GM23338 (cell line): ENCODE measurements around the gene CACNA2D1. TPM values are rescaled to one million over a fixed set of nuclear protein-coding genes. Genes with fewer than 3 reads are reported as not detected.

ENCODE experiments used
- ATAC-seq: fragments of 200-7000 bp; cut with Tn5 transposase; 3 replicates; pipeline ENCODE4 v1.9.1; 2020
- DNase-seq: peaks from one replicate; pipeline ENCODE4 v3.0.0-alpha.2; 2015; ENCODE audit warnings: low spot score
- H2AFZ ChIP-seq: fragments of 200-600 bp; sonication (generic); 2 replicates; pipeline ENCODE4 v1.8.0; 2016; ENCODE audit warnings: antibody characterized with exemption, mild to moderate bottlenecking, moderate library complexity
- H3F3A ChIP-seq: fragments of 200-600 bp; sonication (generic); replicated peaks from 2 replicates; pipeline ENCODE4 v1.8.0; 2017; ENCODE audit warnings: antibody characterized with exemption, mixed run types, low read depth
- H3K27ac ChIP-seq: fragments of 200-600 bp; sonication (generic); 2 replicates; pipeline ENCODE4 v1.6.1; 2016; ENCODE audit warnings: low read depth
- H3K27me3 ChIP-seq: fragments of 200-600 bp; sonication (generic); 2 replicates; pipeline ENCODE4 v1.8.0; 2016; ENCODE audit warnings: mild to moderate bottlenecking, mixed run types, moderate library complexity; ENCODE audit not compliant: insufficient read depth
- H3K36me3 ChIP-seq: fragments of 200-600 bp; sonication (generic); 2 replicates; pipeline ENCODE4 v1.8.0; 2016; ENCODE audit warnings: mild to moderate bottlenecking; ENCODE audit not compliant: insufficient read depth
- H3K4me1 ChIP-seq: fragments of 200-600 bp; sonication (generic); 2 replicates; pipeline ENCODE4 v1.8.0; 2016; ENCODE audit warnings: mild to moderate bottlenecking, moderate library complexity; ENCODE audit not compliant: insufficient read depth
- H3K4me2 ChIP-seq: fragments of 200-600 bp; sonication (generic); 2 replicates; pipeline ENCODE4 v1.7.1; 2017; ENCODE audit warnings: mixed run types
- H3K4me3 ChIP-seq: fragments of 200-600 bp; sonication (generic); 2 replicates; pipeline ENCODE4 v1.6.1; 2016; ENCODE audit warnings: mixed run types
- H3K79me2 ChIP-seq: fragments of 200-600 bp; sonication (generic); replicated peaks from 2 replicates; pipeline ENCODE4 v1.8.0; 2017; ENCODE audit warnings: mild to moderate bottlenecking; ENCODE audit not compliant: insufficient read depth
- H3K9me2 ChIP-seq: fragments of 200-600 bp; sonication (generic); 2 replicates; pipeline ENCODE4 v1.8.0; 2017; ENCODE audit not compliant: insufficient read depth
- H4K20me1 ChIP-seq: fragments of 200-600 bp; sonication (generic); replicated peaks from 2 replicates; pipeline ENCODE4 v1.8.0; 2017; ENCODE audit warnings: mild to moderate bottlenecking; ENCODE audit not compliant: insufficient read depth
- H3K27ac Mint-ChIP-seq: 2 replicates; pipeline ENCODE4 v1.8.0; 2020; ENCODE audit warnings: inconsistent platforms, mild to moderate bottlenecking, moderate library complexity, mixed read lengths
- H3K27me3 Mint-ChIP-seq: 3 replicates; pipeline ENCODE4 v1.8.0; 2022; ENCODE audit warnings: low read depth, mild to moderate bottlenecking, moderate library complexity, mixed read lengths, inconsistent platforms; ENCODE audit not compliant: insufficient read depth, poor library complexity
- H3K36me3 Mint-ChIP-seq: 3 replicates; pipeline ENCODE4 v1.8.0; 2021; ENCODE audit warnings: low read depth, mild to moderate bottlenecking, inconsistent platforms, moderate library complexity, mixed read lengths
- H3K4me1 Mint-ChIP-seq: 3 replicates; pipeline ENCODE4 v1.8.0; 2020; ENCODE audit warnings: mild to moderate bottlenecking, inconsistent platforms, mixed read lengths
- H3K4me3 Mint-ChIP-seq: 3 replicates; pipeline ENCODE4 v1.8.0; 2021; ENCODE audit warnings: moderate library complexity, mild to moderate bottlenecking, inconsistent platforms, mixed read lengths
- H3K9me3 Mint-ChIP-seq: 3 replicates; pipeline ENCODE4 v1.8.0; 2020; ENCODE audit warnings: moderate library complexity, mild to moderate bottlenecking, inconsistent platforms, mixed read lengths
- CREB1 ChIP-seq: fragments of 250-450 bp; sonication (Bioruptor Pico); IDR thresholded peaks from 2 replicates; pipeline ENCODE4 v1.5.0; 2020; ENCODE audit warnings: low read depth, mild to moderate bottlenecking, moderate library complexity
- EZH2 ChIP-seq: fragments of 200-600 bp; sonication (generic); IDR thresholded peaks from one replicate; pipeline ENCODE4 v1.8.0; 2017; ENCODE audit warnings: antibody characterized with exemption, mild to moderate bottlenecking, low read depth; ENCODE audit not compliant: unreplicated experiment
- EZH2phosphoT487 ChIP-seq: fragments of 200-600 bp; sonication (generic); IDR thresholded peaks from one replicate; pipeline ENCODE4 v1.8.1; 2018; ENCODE audit warnings: antibody characterized with exemption; ENCODE audit not compliant: unreplicated experiment
- JUNB ChIP-seq: IDR thresholded peaks from one replicate; pipeline ENCODE4 v1.6.1; 2016; ENCODE audit warnings: antibody characterized with exemption; ENCODE audit not compliant: unreplicated experiment
- NANOG ChIP-seq: IDR thresholded peaks from 2 replicates; pipeline ENCODE4 v1.6.1; 2016; ENCODE audit warnings: antibody characterized with exemption, borderline replicate concordance
- POLR2AphosphoS5 ChIP-seq: IDR thresholded peaks from 2 replicates; pipeline ENCODE4 v1.6.1; 2016; ENCODE audit warnings: antibody characterized with exemption, low read depth
- STAT1 ChIP-seq: IDR thresholded peaks from one replicate; pipeline ENCODE4 v1.6.1; 2016; ENCODE audit warnings: antibody characterized with exemption; ENCODE audit not compliant: unreplicated experiment
- ZNF114 ChIP-seq: fragments of 250-450 bp; sonication (Bioruptor Pico); IDR thresholded peaks from 2 replicates; pipeline ENCODE4 v1.5.0; 2020; ENCODE audit warnings: mild to moderate bottlenecking, moderate library complexity
- ZNF331 ChIP-seq: fragments of 250-450 bp; sonication (Bioruptor Pico); IDR thresholded peaks from 2 replicates; pipeline ENCODE4 v1.5.0; 2020; ENCODE audit warnings: low read depth, mild to moderate bottlenecking, moderate library complexity
- polyA plus RNA-seq: library from polyadenylated mRNA; unstranded; fragments of >200 nt; fragmentation: Nextera tagmentation; extraction: Ambion mirVana; gene quantifications from 2 replicates; pipeline ENCODE4 v1.2.1, GENCODE V29; 2016
- total RNA-seq: library from RNA; depleted of rRNA; stranded (reverse); fragments of >200 nt; shearing (Covaris generic); gene quantifications from 2 replicates; pipeline ENCODE4 v1.2.3, GENCODE V29; 2014
- TF ChIP-seq, protein P1 (sequence below): fragments of 250-450 bp; sonication (Bioruptor Pico); IDR thresholded peaks from 2 replicates; pipeline ENCODE4 v1.5.0; 2020; ENCODE audit warnings: mild to moderate bottlenecking, moderate library complexity
- TF ChIP-seq, protein P2 (sequence below): IDR thresholded peaks from one replicate; pipeline ENCODE4 v1.6.1; 2018; ENCODE audit warnings: antibody characterized with exemption; ENCODE audit not compliant: unreplicated experiment
- TF ChIP-seq, protein P3 (sequence below), 2 experiments: fragments of 200-600 bp in 1 of 2; sonication (generic) in 1 of 2; conservative IDR thresholded peaks; 2 replicates each; pipeline versions ENCODE4 v1.5.1 to v1.6.1; 2016 to 2017; ENCODE audit warnings: antibody characterized with exemption in 2 of 2, low read depth in 2 of 2, mild to moderate bottlenecking in 2 of 2, moderate library complexity in 1 of 2
- TF ChIP-seq, protein P4 (sequence below): IDR thresholded peaks from 2 replicates; pipeline ENCODE4 v1.6.1; 2016; ENCODE audit warnings: antibody characterized with exemption

Gene CACNA2D1
- total and polyA plus RNA-seq, 2 experiments from 2014 or later = 7.0 to 20.4 TPM

DNA sequence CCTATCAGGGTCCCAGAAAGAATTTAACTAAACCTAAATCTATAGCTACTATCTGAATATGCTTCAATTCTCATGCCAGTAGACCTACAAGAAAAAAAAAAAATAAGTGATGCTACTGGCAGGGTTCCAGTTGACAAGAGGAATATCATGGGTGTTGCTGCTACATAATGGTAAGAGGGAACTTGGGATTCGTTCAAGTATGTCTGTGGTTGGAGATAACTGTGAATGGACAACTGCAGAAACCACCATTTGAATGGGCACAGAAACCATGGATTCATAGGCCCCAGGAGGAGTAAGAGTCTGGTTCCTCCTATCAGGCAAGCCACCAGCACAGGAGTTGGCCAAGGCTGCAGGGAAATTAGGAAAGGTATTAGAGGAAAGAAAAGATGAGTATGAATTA lies 386.1 kb downstream of the CACNA2D1 start:
- Mint-ChIP-seq H3K9me3 (no peaks in the 10 kb centered on the region), H3K27ac (no peak overlapping the region), H3K4me1 (no peaks in the 10 kb centered on the region), H3K27me3 (peaks cover 3% of the 10 kb centered on the region), H3K36me3 (peaks cover 11% of the 10 kb centered on the region; the same call in 2 of the 3 replicates), H3K4me3 (no peak overlapping the region)
- Histone ChIP-seq H2AFZ (no peak overlapping the region), H3K79me2 (no peaks in the 10 kb centered on the region), H3F3A (no peaks in the 10 kb centered on the region), H3K27me3 (no peaks in the 10 kb centered on the region), H3K9me2 (peaks cover 3% of the 10 kb centered on the region; the same call in 1 of the 2 replicates), H3K4me2 (no peak overlapping the region), H3K27ac (no peak overlapping the region), H3K4me3 (no peak overlapping the region), H4K20me1 (no peaks in the 10 kb centered on the region), H3K4me1 (no peaks in the 10 kb centered on the region), H3K36me3 (no peaks in the 10 kb centered on the region)
- TF ChIP-seq CREB1 (no peak), JUNB (no peak), EZH2 (no peak), POLR2AphosphoS5 (no peak), EZH2phosphoT487 (no peak), STAT1 (no peak), NANOG (no peak), ZNF331 (CRISPR knock-in tag) (no peak), ZNF114 (CRISPR knock-in tag) (no peak)
- TF ChIP-seq, protein P1, sequence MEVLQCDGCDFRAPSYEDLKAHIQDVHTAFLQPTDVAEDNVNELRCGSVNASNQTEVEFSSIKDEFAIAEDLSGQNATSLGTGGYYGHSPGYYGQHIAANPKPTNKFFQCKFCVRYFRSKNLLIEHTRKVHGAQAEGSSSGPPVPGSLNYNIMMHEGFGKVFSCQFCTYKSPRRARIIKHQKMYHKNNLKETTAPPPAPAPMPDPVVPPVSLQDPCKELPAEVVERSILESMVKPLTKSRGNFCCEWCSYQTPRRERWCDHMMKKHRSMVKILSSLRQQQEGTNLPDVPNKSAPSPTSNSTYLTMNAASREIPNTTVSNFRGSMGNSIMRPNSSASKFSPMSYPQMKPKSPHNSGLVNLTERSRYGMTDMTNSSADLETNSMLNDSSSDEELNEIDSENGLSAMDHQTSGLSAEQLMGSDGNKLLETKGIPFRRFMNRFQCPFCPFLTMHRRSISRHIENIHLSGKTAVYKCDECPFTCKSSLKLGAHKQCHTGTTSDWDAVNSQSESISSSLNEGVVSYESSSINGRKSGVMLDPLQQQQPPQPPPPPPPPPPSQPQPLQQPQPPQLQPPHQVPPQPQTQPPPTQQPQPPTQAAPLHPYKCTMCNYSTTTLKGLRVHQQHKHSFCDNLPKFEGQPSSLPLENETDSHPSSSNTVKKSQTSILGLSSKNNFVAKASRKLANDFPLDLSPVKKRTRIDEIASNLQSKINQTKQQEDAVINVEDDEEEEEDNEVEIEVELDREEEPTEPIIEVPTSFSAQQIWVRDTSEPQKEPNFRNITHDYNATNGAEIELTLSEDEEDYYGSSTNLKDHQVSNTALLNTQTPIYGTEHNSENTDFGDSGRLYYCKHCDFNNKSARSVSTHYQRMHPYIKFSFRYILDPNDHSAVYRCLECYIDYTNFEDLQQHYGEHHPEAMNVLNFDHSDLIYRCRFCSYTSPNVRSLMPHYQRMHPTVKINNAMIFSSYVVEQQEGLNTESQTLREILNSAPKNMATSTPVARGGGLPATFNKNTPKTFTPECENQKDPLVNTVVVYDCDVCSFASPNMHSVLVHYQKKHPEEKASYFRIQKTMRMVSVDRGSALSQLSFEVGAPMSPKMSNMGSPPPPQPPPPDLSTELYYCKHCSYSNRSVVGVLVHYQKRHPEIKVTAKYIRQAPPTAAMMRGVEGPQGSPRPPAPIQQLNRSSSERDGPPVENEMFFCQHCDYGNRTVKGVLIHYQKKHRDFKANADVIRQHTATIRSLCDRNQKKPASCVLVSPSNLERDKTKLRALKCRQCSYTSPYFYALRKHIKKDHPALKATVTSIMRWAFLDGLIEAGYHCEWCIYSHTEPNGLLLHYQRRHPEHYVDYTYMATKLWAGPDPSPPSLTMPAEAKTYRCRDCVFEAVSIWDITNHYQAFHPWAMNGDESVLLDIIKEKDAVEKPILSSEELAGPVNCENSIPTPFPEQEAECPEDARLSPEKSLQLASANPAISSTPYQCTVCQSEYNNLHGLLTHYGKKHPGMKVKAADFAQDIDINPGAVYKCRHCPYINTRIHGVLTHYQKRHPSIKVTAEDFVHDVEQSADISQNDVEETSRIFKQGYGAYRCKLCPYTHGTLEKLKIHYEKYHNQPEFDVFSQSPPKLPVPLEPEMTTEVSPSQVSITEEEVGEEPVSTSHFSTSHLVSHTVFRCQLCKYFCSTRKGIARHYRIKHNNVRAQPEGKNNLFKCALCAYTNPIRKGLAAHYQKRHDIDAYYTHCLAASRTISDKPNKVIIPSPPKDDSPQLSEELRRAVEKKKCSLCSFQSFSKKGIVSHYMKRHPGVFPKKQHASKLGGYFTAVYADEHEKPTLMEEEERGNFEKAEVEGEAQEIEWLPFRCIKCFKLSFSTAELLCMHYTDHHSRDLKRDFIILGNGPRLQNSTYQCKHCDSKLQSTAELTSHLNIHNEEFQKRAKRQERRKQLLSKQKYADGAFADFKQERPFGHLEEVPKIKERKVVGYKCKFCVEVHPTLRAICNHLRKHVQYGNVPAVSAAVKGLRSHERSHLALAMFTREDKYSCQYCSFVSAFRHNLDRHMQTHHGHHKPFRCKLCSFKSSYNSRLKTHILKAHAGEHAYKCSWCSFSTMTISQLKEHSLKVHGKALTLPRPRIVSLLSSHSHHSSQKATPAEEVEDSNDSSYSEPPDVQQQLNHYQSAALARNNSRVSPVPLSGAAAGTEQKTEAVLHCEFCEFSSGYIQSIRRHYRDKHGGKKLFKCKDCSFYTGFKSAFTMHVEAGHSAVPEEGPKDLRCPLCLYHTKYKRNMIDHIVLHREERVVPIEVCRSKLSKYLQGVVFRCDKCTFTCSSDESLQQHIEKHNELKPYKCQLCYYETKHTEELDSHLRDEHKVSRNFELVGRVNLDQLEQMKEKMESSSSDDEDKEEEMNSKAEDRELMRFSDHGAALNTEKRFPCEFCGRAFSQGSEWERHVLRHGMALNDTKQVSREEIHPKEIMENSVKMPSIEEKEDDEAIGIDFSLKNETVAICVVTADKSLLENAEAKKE (CRISPR knock-in tag) = no peak
- TF ChIP-seq, protein P2, sequence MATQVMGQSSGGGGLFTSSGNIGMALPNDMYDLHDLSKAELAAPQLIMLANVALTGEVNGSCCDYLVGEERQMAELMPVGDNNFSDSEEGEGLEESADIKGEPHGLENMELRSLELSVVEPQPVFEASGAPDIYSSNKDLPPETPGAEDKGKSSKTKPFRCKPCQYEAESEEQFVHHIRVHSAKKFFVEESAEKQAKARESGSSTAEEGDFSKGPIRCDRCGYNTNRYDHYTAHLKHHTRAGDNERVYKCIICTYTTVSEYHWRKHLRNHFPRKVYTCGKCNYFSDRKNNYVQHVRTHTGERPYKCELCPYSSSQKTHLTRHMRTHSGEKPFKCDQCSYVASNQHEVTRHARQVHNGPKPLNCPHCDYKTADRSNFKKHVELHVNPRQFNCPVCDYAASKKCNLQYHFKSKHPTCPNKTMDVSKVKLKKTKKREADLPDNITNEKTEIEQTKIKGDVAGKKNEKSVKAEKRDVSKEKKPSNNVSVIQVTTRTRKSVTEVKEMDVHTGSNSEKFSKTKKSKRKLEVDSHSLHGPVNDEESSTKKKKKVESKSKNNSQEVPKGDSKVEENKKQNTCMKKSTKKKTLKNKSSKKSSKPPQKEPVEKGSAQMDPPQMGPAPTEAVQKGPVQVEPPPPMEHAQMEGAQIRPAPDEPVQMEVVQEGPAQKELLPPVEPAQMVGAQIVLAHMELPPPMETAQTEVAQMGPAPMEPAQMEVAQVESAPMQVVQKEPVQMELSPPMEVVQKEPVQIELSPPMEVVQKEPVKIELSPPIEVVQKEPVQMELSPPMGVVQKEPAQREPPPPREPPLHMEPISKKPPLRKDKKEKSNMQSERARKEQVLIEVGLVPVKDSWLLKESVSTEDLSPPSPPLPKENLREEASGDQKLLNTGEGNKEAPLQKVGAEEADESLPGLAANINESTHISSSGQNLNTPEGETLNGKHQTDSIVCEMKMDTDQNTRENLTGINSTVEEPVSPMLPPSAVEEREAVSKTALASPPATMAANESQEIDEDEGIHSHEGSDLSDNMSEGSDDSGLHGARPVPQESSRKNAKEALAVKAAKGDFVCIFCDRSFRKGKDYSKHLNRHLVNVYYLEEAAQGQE = no peak
- TF ChIP-seq, protein P3, sequence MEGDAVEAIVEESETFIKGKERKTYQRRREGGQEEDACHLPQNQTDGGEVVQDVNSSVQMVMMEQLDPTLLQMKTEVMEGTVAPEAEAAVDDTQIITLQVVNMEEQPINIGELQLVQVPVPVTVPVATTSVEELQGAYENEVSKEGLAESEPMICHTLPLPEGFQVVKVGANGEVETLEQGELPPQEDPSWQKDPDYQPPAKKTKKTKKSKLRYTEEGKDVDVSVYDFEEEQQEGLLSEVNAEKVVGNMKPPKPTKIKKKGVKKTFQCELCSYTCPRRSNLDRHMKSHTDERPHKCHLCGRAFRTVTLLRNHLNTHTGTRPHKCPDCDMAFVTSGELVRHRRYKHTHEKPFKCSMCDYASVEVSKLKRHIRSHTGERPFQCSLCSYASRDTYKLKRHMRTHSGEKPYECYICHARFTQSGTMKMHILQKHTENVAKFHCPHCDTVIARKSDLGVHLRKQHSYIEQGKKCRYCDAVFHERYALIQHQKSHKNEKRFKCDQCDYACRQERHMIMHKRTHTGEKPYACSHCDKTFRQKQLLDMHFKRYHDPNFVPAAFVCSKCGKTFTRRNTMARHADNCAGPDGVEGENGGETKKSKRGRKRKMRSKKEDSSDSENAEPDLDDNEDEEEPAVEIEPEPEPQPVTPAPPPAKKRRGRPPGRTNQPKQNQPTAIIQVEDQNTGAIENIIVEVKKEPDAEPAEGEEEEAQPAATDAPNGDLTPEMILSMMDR (conservative IDR thresholded peaks at IDR 0.05; ENCODE audit: low read depth in 2 of 2) = no peak
- TF ChIP-seq, protein P4, sequence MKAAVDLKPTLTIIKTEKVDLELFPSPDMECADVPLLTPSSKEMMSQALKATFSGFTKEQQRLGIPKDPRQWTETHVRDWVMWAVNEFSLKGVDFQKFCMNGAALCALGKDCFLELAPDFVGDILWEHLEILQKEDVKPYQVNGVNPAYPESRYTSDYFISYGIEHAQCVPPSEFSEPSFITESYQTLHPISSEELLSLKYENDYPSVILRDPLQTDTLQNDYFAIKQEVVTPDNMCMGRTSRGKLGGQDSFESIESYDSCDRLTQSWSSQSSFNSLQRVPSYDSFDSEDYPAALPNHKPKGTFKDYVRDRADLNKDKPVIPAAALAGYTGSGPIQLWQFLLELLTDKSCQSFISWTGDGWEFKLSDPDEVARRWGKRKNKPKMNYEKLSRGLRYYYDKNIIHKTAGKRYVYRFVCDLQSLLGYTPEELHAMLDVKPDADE = no peak
- DNase-seq (no peak), ATAC-seq (no peak)
